ENCODE data around the gene NOP14. TPM values are rescaled to one million over a fixed set of nuclear protein-coding genes. Genes with fewer than 3 reads are reported as not detected.

Gene NOP14
- 26.3 to 28.2 TPM (median 27.9 TPM) in 5 replicates for total RNA-seq (2022; extraction: Qiagen RNA extraction)

DNA sequence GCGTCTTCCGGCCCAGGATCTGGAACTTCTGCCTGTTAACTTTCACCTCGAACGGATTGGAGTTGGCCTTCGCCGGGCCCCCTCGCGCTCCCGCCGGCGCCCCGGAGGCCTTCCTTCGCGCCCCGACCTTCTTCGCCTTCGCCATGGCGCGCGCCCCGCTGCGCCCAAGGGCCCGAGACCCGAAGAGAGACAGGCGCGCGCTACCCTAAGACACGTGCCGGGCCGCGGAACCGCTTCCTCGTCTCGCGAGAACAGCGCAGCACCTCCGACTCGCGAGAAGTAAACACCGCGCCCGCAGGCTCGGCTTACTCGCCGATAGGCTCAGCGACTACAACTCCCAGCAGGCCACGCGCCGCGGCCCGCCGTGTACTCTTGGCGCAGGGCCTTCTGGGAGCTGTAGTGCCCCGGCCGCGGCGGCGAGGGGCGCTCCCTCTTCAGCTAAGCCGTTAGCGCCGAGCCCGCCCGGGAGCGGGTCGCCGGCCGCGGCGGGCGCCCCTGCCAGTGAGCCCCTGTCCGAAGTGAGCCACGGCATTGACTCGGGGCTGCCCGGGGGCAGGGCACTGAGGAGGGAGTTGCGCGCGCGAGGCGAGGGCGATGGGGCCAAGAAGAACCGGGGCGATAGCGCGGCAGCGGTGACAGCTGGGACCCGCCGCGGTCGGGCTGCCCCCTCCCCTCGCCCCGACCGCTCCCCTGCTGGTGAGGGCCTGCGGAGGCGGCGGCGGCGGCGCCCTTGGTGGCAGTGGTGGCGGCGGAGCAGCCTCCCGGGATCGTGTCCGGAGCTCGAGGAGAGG lies at the start of gene NOP14, which contains the start of gene GRK4:
NOP14 (minus strand) TSS at position 232 of the 791 bp plus-strand sequence; CDS start at position 145, 87 bp downstream.
GRK4 (plus strand) TSS at position 397 of the 791 bp plus-strand sequence. CDS start 500 bp downstream, outside the sequence.

Other genes with a start within 250 kb of the NOP14 start
- 32.1 to 45.2 TPM (median 42.1 TPM) in 5 replicates for gene TNIP2, start 207.1 kb downstream of the NOP14 start, total RNA-seq (2022; extraction: Qiagen RNA extraction)
- 3.2 to 5.2 TPM (median 5.0 TPM) in 5 replicates for gene SH3BP2, start 170.3 kb downstream of the NOP14 start, total RNA-seq (2022; extraction: Qiagen RNA extraction)
- 68.0 to 88.4 TPM (median 82.4 TPM) in 5 replicates for gene ADD1, start 119.6 kb downstream of the NOP14 start, total RNA-seq (2022; extraction: Qiagen RNA extraction)
- gene GRK4, start 165 bp upstream of the NOP14 start, total RNA-seq (2022; extraction: Qiagen RNA extraction): 1.3 to 1.6 TPM (median 1.4 TPM) in 5 replicates
- gene HTT-AS, start 111.1 kb upstream of the NOP14 start, total RNA-seq (2022; extraction: Qiagen RNA extraction): not detected in 5 replicates
- 10.0 to 14.1 TPM (median 12.9 TPM) in 5 replicates for gene HTT, start 111.3 kb upstream of the NOP14 start, total RNA-seq (2022; extraction: Qiagen RNA extraction)

All from A549 treated with CORT108297 at 1 μM for 4 hours (cell line).